Raji (cell line): Measurements from ENCODE around the gene MACROD2.

Experiments used
- POLR2A ChIP-seq: IDR thresholded peaks from 2 replicates; pipeline ENCODE4 v1.6.1; 2011; ENCODE audit warnings: low read depth, low read length, control low read depth; ENCODE audit not compliant: insufficient read depth

The MACROD2 gene

GRCh38 chr20:15699431-15700146 is 1704.3 kb downstream of the MACROD2 start:
- no peak for TF ChIP-seq POLR2A

GRCh38 chr20:15700147-15700765 is 1704.9 kb downstream of the MACROD2 start:
- no peak for TF ChIP-seq POLR2A

- no peak for TF ChIP-seq POLR2A
These were observed 1706.8 kb downstream of the MACROD2 start for GRCh38 chr20:15702161-15702560.

- TF ChIP-seq POLR2A = no peak
These were observed 1708.0 kb downstream of the MACROD2 start for GRCh38 chr20:15703171-15703911.

GRCh38 chr20:15705975-15706374 is 1710.7 kb downstream of the MACROD2 start:
- TF ChIP-seq POLR2A = no peak

GRCh38 chr20:15706719-15707118 is 1711.4 kb downstream of the MACROD2 start:
- no peak for TF ChIP-seq POLR2A

- TF ChIP-seq POLR2A = no peak
These were observed 1713.8 kb downstream of the MACROD2 start for GRCh38 chr20:15708984-15709598.

GRCh38 chr20:15710636-15711035 is 1715.3 kb downstream of the MACROD2 start:
- TF ChIP-seq POLR2A = no peak

- no peak for TF ChIP-seq POLR2A
These were observed 1715.9 kb downstream of the MACROD2 start for GRCh38 chr20:15711177-15711576.

GRCh38 chr20:15716256-15716655 is 1720.9 kb downstream of the MACROD2 start:
- TF ChIP-seq POLR2A = no peak

- no peak for TF ChIP-seq POLR2A
These were observed 1731.1 kb downstream of the MACROD2 start for GRCh38 chr20:15726416-15726815.

- TF ChIP-seq POLR2A = no peak
These were observed 1738.7 kb downstream of the MACROD2 start for GRCh38 chr20:15734052-15734451.

GRCh38 chr20:15739035-15739434 is 1743.7 kb downstream of the MACROD2 start:
- TF ChIP-seq POLR2A = no peak

- no peak for TF ChIP-seq POLR2A
These were observed 1744.9 kb downstream of the MACROD2 start for GRCh38 chr20:15740046-15740775.

- TF ChIP-seq POLR2A = no peak
These were observed 1746.8 kb downstream of the MACROD2 start for GRCh38 chr20:15742087-15742486.
